GM13977 (cell line): ENCODE results near the gene DENND1B.
"Not testable (repeated sequence)": the region's sequence is repeated elsewhere in the genome, so short reads cannot be mapped to it uniquely, and the experiment has no call there.

Experiments
- DNase-seq: peaks from one replicate; pipeline ENCODE4 v3.0.0; 2012; ENCODE audit warnings: low spot score
- in situ Hi-C: fragments of 300-500 bp; cut with MboI; formaldehyde crosslinking; loops from one replicate; pipeline ENCODE4 v1.12.0; 2022; ENCODE audit warnings: low sequenced_read_pairs, low pct_unique_long_range_greater_than_20kb, mixed read lengths, inconsistent platforms; ENCODE audit not compliant: unreplicated experiment
- TF ChIP-seq, protein P1 (sequence below): IDR thresholded peaks from 2 replicates; pipeline ENCODE4 v1.5.1; 2012; ENCODE audit warnings: mild to moderate bottlenecking, control low read depth; ENCODE audit not compliant: insufficient read depth; ENCODE audit errors: extremely low read depth, missing control alignments

Gene DENND1B

DNA sequence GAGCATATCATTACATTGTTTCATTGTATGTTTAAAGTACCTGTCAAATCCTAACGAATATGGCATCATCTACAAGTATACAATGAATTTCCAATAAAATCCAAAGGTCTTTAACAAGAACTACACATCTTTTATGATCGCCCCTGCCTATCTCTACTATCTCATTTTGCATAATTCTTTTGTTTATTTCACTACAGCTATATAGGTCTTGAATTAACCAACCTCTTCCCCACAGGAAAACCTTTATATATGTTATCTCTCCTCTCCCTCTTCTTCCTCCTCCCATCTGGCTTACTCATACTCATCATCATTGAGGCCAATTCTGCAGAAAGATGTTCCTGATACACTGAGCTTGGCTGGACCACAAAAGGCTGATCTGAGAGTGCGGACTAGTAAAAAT is 175.5 kb downstream of the DENND1B start:
- in situ Hi-C loops = no loop called here
- TF ChIP-seq, protein P1, sequence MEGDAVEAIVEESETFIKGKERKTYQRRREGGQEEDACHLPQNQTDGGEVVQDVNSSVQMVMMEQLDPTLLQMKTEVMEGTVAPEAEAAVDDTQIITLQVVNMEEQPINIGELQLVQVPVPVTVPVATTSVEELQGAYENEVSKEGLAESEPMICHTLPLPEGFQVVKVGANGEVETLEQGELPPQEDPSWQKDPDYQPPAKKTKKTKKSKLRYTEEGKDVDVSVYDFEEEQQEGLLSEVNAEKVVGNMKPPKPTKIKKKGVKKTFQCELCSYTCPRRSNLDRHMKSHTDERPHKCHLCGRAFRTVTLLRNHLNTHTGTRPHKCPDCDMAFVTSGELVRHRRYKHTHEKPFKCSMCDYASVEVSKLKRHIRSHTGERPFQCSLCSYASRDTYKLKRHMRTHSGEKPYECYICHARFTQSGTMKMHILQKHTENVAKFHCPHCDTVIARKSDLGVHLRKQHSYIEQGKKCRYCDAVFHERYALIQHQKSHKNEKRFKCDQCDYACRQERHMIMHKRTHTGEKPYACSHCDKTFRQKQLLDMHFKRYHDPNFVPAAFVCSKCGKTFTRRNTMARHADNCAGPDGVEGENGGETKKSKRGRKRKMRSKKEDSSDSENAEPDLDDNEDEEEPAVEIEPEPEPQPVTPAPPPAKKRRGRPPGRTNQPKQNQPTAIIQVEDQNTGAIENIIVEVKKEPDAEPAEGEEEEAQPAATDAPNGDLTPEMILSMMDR = no peak
- no peak for DNase-seq

DNA sequence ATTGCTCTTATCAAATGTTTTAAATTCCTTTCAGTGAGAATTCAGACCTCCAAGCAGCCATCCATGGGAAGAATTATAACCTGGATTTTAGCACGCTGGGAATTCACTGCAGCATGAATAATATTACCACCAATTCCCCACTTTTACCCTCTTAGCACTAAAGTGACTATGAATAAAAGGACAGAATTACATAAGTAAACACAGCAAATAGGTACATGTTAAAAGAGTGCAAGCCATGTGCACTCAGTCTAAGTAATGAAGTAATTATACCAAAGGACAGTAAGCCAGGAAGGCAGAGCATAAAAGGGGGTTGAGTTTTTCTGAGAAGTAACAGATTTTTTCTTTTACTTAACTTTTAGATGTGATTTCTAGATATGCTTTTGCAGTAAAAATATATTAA is 176.3 kb downstream of the DENND1B start:
- no peak for DNase-seq
- in situ Hi-C loops = no loop called here
- TF ChIP-seq, protein P1 = no peak

DNA sequence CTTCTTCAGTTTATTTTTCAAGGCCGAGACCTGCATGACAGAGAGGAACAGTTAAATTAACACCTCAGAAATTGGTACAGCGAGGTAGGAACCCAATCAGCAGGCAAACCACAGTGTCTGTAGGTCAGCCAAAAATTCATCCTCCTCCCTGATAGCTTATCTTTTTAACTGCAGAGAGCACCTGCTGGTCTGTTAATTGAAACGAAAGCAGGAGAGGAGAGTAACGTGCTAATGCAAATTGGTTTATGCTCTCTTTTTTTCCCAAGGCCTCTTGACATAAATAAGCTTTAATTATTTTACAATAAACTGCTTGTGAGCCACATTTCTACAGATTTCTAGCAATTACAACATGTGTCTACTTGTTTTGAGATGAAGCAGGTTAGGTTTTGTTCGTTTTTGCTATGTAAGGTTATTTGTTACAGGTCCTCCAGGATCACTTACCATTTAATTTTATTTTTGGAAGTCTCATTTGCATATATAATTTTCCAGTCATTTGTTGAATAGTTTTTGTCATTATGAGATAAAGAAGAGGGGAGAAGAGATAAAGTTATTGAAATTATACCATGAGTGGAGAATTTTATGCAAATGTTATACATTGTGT is 179.9 kb downstream of the DENND1B start:
- in situ Hi-C loops = no loop called here
- no peak for DNase-seq
- TF ChIP-seq, protein P1 = no peak

DNA sequence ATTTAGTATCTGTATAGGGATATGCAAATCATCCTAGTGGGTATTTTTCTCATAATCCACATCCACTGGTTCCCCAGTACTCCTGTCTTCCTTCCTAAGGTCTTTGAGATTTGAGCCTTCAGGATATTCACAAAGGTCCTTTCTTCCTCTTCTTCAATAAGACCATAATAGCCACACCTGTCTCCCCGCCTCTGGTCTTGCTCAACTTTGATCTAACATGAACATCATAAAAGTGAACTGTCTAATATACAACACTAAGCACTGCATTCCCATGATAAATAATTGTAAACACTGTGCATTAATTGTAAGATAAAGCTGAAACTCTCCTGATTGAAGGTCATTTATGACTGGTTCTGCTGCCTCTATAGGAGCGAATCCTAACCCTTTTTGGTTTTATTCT is 184.6 kb downstream of the DENND1B start:
- DNase-seq = no peak
- in situ Hi-C loops = no loop called here
- TF ChIP-seq, protein P1 = no peak

DNA sequence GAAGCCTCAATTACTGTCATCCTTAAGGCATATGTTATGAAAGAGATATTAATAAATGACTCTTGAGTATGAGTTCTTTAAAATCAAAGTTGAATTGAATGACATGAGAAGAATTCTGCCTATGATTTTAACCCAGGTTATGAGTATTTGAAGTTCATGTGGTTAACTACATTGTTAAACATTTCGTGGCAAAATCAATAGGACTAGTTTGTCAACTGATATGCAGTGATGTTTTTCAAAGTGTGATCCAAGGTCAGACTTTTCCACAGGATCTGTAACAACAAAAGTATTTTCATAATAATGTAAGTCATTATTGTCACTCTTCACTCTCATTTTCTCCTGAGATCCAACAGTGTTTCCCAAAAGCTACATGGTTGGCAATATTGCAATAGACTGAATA is 189.5 kb downstream of the DENND1B start:
- no peak for DNase-seq
- TF ChIP-seq, protein P1 = no peak
- in situ Hi-C loops = no loop called here

DNA sequence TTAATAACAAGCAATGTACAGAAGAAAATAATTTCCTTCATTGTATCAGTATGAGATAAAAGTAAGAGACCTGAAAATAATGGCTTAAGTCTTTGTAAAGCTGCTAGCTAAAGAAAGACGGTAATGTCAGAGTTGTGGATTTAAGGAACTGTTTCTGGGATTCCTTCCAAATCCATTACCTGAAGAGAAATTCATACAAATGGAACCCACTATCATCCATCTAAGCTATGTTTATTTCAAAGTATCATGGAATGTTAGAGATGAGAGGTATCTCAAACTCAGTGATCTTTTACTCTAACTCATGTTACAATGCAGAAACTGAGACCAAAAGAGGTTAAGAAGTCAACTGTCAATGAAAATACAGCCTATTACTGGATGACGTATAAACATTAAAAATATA is 197.7 kb downstream of the DENND1B start:
- no peak for DNase-seq
- TF ChIP-seq, protein P1 = no peak
- in situ Hi-C loops = no loop called here

DNA sequence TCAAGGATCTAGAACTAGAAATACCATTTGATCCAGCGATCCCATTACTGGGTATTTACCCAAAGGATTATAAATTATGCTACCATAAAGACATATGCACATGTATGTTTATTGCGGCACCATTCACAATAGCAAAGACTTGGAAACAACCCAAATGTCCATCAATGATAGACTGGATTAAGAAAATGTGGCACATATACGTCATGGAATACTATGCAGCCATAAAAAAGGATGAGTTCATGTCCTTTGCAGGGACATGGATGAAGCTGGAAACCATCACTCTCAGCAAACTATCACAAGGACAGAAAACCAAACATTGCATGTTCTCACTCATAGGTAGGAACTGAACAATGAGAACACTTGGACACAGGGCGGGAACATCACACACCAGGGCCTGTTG is 199.7 kb downstream of the DENND1B start:
- DNase-seq, in situ Hi-C loops: not testable (repeated sequence)
